OCI-LY3 (cell line): Measurements from ENCODE around the gene LIN7C.

Experiments used
- H2AFZ ChIP-seq: fragments of 200-600, 300-600 bp; shearing (Covaris generic); 2 replicates; pipeline ENCODE4 v1.6.0; 2014; ENCODE audit warnings: antibody characterized with exemption, low read depth, low read length
- H3K27ac ChIP-seq: fragments of 200-600, 300-600 bp; sonication (generic); 2 replicates; pipeline ENCODE4 v1.5.1; 2014; ENCODE audit warnings: mild to moderate bottlenecking, low read length, moderate library complexity, mixed read lengths
- H3K27me3 ChIP-seq: fragments of 200-600, 300-600 bp; sonication (generic); 2 replicates; pipeline ENCODE4 v1.6.1; 2014; ENCODE audit warnings: low read depth, low read length, mixed read lengths
- H3K36me3 ChIP-seq: fragments of 200-600, 300-600 bp; sonication (generic); replicated peaks from 2 replicates; pipeline ENCODE3; 2014; ENCODE audit warnings: low read depth, low read length, mixed read lengths
- H3K4me1 ChIP-seq: fragments of 300-600, 200-600 bp; sonication (generic); 2 replicates; pipeline ENCODE4 v1.6.1; 2014; ENCODE audit warnings: low read length, mixed read lengths
- H3K4me2 ChIP-seq: fragments of 200-600, 300-600 bp; sonication (generic); 2 replicates; pipeline ENCODE4 v1.6.1; 2014; ENCODE audit warnings: low read length, mixed read lengths
- H3K4me3 ChIP-seq: fragments of 300-600, 200-600 bp; sonication (generic); 2 replicates; pipeline ENCODE4 v1.5.1; 2014; ENCODE audit warnings: antibody characterized with exemption, mild to moderate bottlenecking, low read length, moderate library complexity
- H3K79me2 ChIP-seq: fragments of 300-600, 200-600 bp; shearing (Covaris generic); 2 replicates; pipeline ENCODE4 v1.6.1; 2014; ENCODE audit warnings: mild to moderate bottlenecking, low read length, mixed read lengths
- H3K9ac ChIP-seq: fragments of 300-600, 200-600 bp; shearing (Covaris generic); 2 replicates; pipeline ENCODE4 v1.6.0; 2014; ENCODE audit warnings: mild to moderate bottlenecking, low read length, moderate library complexity
- H3K9me3 ChIP-seq: fragments of 200-600, 300-600 bp; shearing (Covaris generic); 2 replicates; pipeline ENCODE4 v1.6.1; 2014; ENCODE audit warnings: low read length, mixed read lengths; ENCODE audit not compliant: insufficient read depth
- H4K20me1 ChIP-seq: fragments of 200-600, 300-600 bp; sonication (generic); 2 replicates; pipeline ENCODE4 v1.6.1; 2016; ENCODE audit warnings: low read length, mixed read lengths; ENCODE audit not compliant: insufficient read depth
- CTCF ChIP-seq: fragments of 200-600, 300-600 bp; sonication (generic); IDR thresholded peaks from 2 replicates; pipeline ENCODE4 v1.5.1; 2014; ENCODE audit warnings: antibody characterized with exemption, low read length, low read depth
- EZH2phosphoT487 ChIP-seq: fragments of 200-600 bp; shearing (Covaris generic); IDR thresholded peaks from 2 replicates; pipeline ENCODE4 v1.6.1; 2018; ENCODE audit warnings: antibody characterized with exemption, mixed run types, low read depth

The LIN7C gene

GRCh38 chr11:27466363-27466762 is 40.2 kb downstream of the LIN7C start:
- H3K4me3 ChIP-seq = no peak overlapping the region
- no peak overlapping the region for H3K9ac ChIP-seq
- H2AFZ ChIP-seq = no peak overlapping the region
- H3K27ac ChIP-seq = no peak overlapping the region
- H3K27me3 ChIP-seq = peaks cover 42% of the 10 kb centered on the region
- H4K20me1 ChIP-seq = peaks cover 16% of the 10 kb centered on the region; the same call in 1 of the 2 replicates
- no peak overlapping the region for H3K4me2 ChIP-seq
- peaks cover 37% of the 10 kb centered on the region for H3K4me1 ChIP-seq
- no peaks in the 10 kb centered on the region for H3K36me3 ChIP-seq
- H3K9me3 ChIP-seq = no peaks in the 10 kb centered on the region
- no peaks in the 10 kb centered on the region for H3K79me2 ChIP-seq
- TF ChIP-seq CTCF = no peak

- H4K20me1 ChIP-seq = peaks cover 16% of the 10 kb centered on the region; the same call in 1 of the 2 replicates
- H3K4me3 ChIP-seq = no peak overlapping the region
- H3K4me2 ChIP-seq = no peak overlapping the region
- peaks cover 34% of the 10 kb centered on the region for H3K27me3 ChIP-seq
- no peak overlapping the region for H2AFZ ChIP-seq
- no peaks in the 10 kb centered on the region for H3K79me2 ChIP-seq
- H3K9ac ChIP-seq = no peak overlapping the region
- peaks cover 30% of the 10 kb centered on the region for H3K4me1 ChIP-seq
- H3K9me3 ChIP-seq = no peaks in the 10 kb centered on the region
- H3K27ac ChIP-seq = no peak overlapping the region
- no peaks in the 10 kb centered on the region for H3K36me3 ChIP-seq
- TF ChIP-seq EZH2phosphoT487 (no peak), CTCF (no peak)
These were observed 40.9 kb downstream of the LIN7C start for GRCh38 chr11:27465629-27466028.

- H3K36me3 ChIP-seq = no peaks in the 10 kb centered on the region
- H3K4me3 ChIP-seq = no peak overlapping the region
- peaks cover 12% of the 10 kb centered on the region; the same call in 1 of the 2 replicates for H4K20me1 ChIP-seq
- no peak overlapping the region for H3K4me2 ChIP-seq
- peaks cover 28% of the 10 kb centered on the region for H3K27me3 ChIP-seq
- no peaks in the 10 kb centered on the region for H3K79me2 ChIP-seq
- H3K9me3 ChIP-seq = no peaks in the 10 kb centered on the region
- H3K27ac ChIP-seq = no peak overlapping the region
- no peak overlapping the region for H3K9ac ChIP-seq
- no peak overlapping the region for H2AFZ ChIP-seq
- peaks cover 23% of the 10 kb centered on the region for H3K4me1 ChIP-seq
- TF ChIP-seq EZH2phosphoT487 (no peak), CTCF (no peak)
These were observed 41.7 kb downstream of the LIN7C start for GRCh38 chr11:27464909-27465308.

GRCh38 chr11:27464289-27464696 is 42.3 kb downstream of the LIN7C start:
- no peak overlapping the region for H3K27ac ChIP-seq
- peaks cover 28% of the 10 kb centered on the region for H3K27me3 ChIP-seq
- no peaks in the 10 kb centered on the region for H3K79me2 ChIP-seq
- no peak overlapping the region for H3K4me3 ChIP-seq
- no peaks in the 10 kb centered on the region for H3K36me3 ChIP-seq
- H3K9ac ChIP-seq = no peak overlapping the region
- H3K4me1 ChIP-seq = peaks cover 16% of the 10 kb centered on the region
- H2AFZ ChIP-seq = no peak overlapping the region
- peaks cover 8% of the 10 kb centered on the region; the same call in 1 of the 2 replicates for H4K20me1 ChIP-seq
- no peaks in the 10 kb centered on the region for H3K9me3 ChIP-seq
- no peak overlapping the region for H3K4me2 ChIP-seq
- no peak for TF ChIP-seq CTCF
- no peak for TF ChIP-seq EZH2phosphoT487
